Adipose tissue (tissue), 3 donors: Measurements from ENCODE around the gene HSPD1. TPM values are rescaled to one million over a fixed set of nuclear protein-coding genes. Genes with fewer than 3 reads are reported as not detected.
A peak's percentile ranks its signal among the peaks of the same experiment; 100 is the strongest.

Experiments
- H3K27ac ChIP-seq: one replicate; pipeline ENCODE4 v1.5.1; 2013; ENCODE audit warnings: low read depth, low read length
- WGBS, 3 donors: extraction: QIAGEN DNeasy Blood & Tissue Kit; methylation state at CpG; one replicate each; pipeline ENCODE4 v1.1.7; 2013; 5-methylcytosine and 5-hydroxymethylcytosine counted together
- polyA plus RNA-seq, 3 donors: library from polyadenylated mRNA; stranded (reverse); fragments of 200-250 nt; gene quantifications; one replicate each; pipeline ENCODE4 v1.2.3, GENCODE V29; 2013
- donor health status: healthy with polysubstance abuse.
- donor health status: Bipolar disorder and iron deficiency.
- donor health status: healthy.

Gene HSPD1
- polyA plus RNA-seq, result 100 to 1,000 TPM; 199 to 314 (median 237) TPM

DNA sequence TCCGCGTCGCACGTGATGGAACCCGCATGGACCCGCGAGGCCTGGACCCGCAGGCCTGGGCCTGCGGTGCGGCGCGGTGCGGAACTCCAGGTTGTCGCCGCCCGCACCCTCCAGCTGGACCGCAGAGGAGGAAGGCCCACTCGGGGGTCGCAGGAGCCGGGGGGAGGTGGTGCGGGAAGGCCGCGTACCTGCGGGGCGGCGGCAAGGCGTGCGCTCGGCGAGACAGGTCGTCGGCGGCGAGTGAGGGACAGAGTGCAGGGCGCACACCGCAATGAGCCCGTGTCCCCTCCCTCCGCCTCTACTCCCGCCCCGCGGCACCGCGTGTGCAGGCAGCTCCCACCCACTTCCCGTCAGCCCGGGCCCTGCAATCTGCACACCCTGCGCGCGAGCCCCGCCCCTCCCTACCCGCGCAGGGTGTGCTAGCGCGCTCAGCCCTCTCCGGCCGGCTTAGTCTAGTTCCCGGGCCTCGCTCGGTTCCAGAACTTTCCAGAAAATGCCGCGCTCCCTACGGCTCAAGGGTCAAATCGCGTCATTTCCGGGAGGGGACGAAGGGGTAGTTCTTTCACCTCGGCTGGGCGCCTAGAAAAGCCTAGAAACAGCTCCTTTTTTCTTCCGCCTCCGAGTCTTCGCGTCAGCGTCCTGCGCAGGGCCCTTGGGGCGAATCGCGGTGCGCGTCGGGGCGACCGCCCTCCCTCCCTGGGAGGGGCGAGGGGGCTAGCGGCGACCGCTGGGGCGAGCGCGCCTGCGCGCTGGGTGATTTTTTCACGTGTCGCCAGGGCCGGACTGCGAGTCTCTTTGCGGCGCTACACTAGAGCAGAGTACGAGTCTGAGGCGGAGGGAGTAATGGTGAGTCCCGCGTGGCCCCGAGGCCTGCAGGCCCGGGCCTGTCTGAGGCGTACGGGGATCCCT lies at the start of gene HSPD1, which contains the start of gene HSPE1:
Gene HSPD1 (minus strand): TSS at position 247 of the 909 bp plus-strand sequence. CDS start 992 bp downstream, outside the sequence.
Gene HSPE1 (plus strand): TSS at position 786 of the 909 bp plus-strand sequence. CDS start 58 bp downstream, at position 844.
- H3K27ac ChIP-seq, result peak within 1 kb of the TSS; percentile 76
- WGBS, 3 donors, result 0 to 1% (median 1%) methylated on average over 94 to 104 of the region's 104 CpGs

DNA sequence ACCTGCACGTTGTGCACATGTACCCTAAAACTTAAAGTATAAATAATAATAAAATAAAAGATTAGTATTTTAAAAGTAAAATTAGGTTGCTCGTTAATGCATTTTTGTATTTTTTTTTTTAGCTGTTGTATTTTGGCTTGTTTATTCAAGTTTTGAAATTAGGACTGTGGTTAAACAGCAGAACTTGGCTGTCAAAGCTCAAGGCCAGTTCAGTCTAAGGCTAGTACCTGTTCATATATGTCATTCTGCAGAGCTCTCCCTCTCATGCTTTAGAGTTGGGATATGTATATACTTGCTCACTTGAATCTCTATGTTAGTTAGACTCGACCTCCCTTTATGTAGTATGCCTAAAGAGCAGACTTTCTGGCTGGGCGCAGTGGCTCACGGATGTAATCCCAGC lies 48.9 kb upstream of the HSPD1 start:
- 91 to 94% (median 92%) methylated on average over 5 of the region's 5 CpGs for WGBS, 3 donors
- no peak overlapping the region for H3K27ac ChIP-seq

DNA sequence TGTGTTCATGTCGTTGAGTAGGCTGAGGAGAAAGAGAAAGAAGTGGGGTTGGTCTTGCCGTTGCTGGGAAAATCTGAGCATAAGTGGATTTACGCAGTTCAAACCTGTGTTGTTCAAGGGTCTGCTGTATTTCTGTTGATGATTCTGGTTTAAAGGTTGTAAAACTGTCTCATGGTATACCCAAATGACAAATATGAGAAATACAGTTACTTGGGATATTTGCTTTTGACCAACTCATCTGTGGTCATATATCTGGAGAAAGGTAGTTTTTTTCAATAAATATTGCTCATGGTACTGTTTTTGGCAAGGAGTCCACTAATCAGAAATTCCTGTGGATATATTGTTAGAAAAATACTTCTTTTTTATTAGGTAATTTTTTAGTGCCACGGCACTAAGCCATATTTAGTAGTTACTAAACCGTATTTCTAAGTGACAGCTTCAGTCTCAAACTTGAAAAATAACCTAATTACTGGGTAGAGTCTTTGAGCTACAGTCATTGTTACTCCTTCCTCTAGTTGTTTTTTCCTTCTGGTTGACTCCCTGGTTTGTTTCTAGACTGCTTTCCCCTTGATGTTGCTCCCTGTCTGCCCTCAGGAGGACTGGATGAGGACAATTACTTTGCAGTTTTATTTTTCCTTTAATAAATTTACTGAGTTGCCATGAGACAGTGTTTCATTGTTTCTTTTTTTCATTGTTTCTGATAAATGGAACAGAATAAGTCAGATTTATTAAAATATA lies 47.7 kb upstream of the HSPD1 start:
- no peak overlapping the region for H3K27ac ChIP-seq
- 83 to 87% (median 87%) methylated on average over 5 of the region's 5 CpGs for WGBS, 3 donors

DNA sequence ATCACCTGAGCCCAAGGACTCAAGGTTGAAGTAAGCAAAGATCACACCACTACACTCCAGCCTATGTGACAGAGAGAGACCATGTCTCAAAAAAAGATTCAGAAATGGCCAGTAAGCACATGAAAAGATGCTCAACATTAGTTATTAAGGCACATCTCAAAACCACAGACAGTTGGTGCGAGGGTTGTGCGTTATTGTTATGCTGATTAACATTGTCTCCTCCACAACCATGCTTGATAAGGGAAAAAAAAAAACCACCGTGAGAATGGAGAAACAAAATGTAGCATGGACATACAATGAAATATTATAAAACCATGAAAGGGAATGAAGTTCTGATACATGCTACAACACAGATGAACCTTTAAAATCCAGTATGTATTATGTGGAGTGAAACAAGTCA lies 43.6 kb upstream of the HSPD1 start:
- 90 to 97% (median 94%) methylated on average over 3 of the region's 3 CpGs for WGBS, 3 donors

DNA sequence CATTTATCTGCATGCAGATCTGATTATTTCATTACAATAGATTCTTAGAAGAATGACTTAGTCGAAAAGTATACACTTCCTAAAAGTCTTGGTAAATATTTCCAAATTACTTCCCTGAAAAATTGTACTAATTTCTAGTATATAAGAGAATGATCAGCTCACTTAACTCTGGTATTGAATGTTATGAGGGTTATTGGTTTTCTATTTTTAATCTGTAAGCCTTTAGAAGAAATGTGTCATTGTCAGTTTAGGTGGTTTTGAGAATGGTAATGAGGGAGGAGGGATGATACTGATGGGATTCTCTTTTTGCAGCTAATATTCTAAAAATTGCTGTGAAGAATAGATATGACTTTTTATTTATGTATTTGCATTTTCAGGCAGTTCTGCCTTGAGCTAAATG lies 40.1 kb upstream of the HSPD1 start:
- H3K27ac ChIP-seq, result no peak overlapping the region
- 73 to 87% (median 73%) methylated on average over 1 of the region's 1 CpG for WGBS, 3 donors

More for the DNA sequence above, 43.6 kb upstream of the HSPD1 start:
- H3K27ac ChIP-seq, result no peak overlapping the region

DNA sequence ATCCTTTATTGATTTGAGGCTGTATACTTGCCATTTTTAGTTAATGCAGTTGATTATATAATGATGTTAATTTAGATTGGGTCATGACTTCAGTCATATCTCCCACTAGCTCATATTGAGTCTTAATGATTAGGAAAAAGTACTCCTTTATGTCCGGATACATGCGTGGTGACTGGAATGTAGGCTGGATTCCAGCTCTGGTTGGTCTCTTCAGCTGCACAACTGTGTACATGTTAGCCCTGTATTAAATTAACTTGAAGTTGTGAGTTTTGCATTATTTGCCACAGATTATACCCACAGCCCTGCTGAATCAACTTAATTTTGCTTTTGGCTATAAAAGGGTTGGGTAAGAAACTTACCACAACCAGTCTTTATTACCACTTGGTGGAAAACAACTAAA lies 38.8 kb upstream of the HSPD1 start:
- WGBS, 3 donors, result 25 to 54% (median 38%) methylated on average over 2 of the region's 2 CpGs
- H3K27ac ChIP-seq, result no peak overlapping the region

DNA sequence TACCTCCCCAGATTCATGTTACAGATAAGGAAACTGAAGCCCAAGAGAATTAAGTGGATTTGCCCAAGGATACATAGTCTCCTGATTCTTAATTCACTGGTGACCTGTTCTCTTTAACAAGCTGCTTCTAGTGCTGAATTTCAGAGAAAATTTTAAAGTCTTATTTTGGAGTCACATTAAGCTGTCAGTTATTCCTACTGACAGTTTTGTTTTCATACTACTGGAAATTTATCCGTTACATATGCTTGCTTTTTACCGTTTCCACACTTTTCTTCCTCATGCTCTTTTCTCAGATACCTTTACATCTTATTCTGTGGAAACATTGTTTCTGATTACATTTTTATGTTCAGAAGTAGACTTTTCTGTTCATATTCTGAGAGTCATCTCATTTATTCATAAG lies 17.5 kb upstream of the HSPD1 start:
- WGBS, 3 donors, result 18 to 42% (median 36%) methylated on average over 2 of the region's 2 CpGs
- H3K27ac ChIP-seq, result no peak overlapping the region

DNA sequence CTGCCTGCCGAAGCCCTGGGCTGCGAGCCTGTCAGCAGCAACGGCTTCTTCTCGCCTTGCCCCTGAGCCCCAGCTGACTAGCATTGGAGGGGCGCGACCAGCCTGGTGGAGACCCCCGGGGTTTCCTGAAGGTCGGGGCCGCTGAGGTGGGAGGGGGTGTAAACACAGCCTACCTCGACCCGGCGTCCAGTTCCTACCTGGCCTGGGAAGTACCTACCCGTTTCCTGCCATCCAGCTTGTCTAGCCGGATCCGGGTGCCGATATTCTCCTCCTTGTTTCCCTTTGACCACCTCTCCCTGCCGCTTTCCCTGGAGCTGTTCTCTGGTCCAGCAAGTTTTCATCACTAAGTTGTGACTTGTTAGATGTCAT lies 16.7 kb upstream of the HSPD1 start:
- no peak overlapping the region for H3K27ac ChIP-seq
- 0% methylated on average over 16 to 17 of the region's 17 CpGs for WGBS, 3 donors

DNA sequence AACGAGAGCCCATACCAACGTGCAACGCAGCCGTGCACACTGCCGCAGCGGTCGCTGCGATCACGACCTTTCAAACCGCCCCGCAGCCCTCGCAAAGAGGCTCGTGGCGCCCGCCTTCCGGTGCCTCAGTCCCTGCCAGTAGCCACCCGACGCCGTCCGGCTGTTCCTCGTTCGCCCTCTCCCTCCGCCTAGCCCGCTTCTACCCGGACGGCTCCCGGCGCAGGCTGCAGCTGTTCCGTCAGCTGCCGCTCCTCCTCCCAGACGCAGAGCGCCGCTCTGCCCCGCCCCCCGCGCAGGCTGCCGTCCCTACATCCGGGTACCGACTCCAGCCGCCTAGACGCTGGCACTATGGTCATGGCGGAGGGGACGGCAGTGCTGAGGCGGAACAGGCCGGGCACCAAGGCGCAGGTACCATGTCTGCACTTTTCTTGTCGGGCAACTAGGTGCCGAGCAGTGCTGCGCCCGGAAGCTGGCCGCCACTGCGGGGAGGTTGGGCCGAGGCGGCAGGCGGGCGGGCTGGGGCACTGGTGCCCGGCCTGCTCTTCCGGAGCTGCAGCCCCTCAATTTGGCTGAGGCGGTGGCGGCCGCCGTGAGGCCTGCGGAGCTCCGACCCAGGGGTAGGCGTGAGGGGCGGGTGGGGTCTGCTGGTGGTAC lies 16.2 kb upstream of the HSPD1 start, which contains the start of gene MOB4:
Gene MOB4 (plus strand): TSS at position 328 of the 654 bp plus-strand sequence. CDS start 21 bp downstream, at position 349.
- H3K27ac ChIP-seq, result peak within 1 kb of the TSS; percentile 83
- 0 to 1% (median 0%) methylated on average over 66 of the region's 66 CpGs for WGBS, 3 donors

DNA sequence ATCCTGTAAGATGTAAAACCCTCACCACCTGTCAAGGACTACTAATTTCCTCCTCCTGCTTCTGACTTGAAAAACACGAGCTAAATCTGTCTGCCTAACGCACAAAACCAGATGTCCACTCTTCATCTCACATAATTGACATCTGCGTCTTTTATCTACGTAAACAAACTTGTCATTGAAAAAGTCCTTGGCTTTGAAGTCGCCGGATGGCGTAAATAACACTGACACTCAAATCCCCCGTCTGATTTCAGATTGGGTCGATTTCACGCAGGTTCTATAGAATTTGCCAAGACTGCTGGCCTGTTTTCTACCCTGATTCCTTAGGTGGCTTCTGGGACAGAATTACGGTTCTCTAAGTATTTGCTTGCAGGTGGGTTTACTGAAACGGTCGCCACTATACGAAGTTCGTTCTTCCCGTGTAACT lies 15.7 kb upstream of the HSPD1 start:
- H3K27ac ChIP-seq, result peak overlapping the region; percentile 83
- 0% methylated on average over 16 of the region's 16 CpGs for WGBS, 3 donors

DNA sequence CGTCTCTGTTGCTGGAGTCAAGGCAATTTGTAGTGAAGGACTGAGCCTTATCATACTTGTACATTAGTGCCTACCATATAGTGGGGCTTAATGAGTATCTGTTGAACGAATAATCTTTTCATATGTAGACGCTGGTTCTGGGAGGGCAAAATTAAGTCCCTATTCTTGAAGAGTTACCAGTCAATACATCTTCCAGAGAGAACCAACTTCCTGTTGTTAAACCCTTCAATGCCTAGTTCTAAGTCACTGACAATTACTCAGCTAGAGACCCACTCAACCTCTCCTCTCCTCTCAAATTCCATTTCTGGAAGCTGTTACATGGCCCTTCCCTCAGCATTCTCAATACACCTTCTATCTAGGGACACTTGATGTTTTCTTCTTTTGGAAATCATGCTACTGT lies 15.1 kb upstream of the HSPD1 start:
- no peak overlapping the region for H3K27ac ChIP-seq
- 59 to 68% (median 59%) methylated on average over 3 of the region's 3 CpGs for WGBS, 3 donors

DNA sequence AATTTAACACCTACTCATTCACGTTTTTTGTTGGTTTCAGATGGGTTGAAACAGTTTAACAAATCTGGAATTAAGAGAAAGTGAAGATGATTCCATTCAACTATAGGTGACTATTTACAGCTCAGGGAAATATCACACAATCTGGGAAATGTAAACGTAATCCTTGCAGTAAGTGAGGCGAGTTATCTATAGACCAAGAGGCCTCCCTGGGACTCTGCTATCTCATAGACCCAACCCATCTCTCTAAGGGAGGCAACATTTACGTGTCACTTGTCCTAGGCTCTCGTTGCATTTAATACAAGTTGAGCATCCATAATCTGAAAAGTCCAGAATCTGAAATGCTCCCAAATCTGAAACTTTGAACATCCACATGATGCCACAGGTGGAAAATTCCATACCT lies 14.3 kb upstream of the HSPD1 start:
- no peak overlapping the region for H3K27ac ChIP-seq
- WGBS, 3 donors, result 93 to 96% (median 94%) methylated on average over 5 of the region's 5 CpGs

DNA sequence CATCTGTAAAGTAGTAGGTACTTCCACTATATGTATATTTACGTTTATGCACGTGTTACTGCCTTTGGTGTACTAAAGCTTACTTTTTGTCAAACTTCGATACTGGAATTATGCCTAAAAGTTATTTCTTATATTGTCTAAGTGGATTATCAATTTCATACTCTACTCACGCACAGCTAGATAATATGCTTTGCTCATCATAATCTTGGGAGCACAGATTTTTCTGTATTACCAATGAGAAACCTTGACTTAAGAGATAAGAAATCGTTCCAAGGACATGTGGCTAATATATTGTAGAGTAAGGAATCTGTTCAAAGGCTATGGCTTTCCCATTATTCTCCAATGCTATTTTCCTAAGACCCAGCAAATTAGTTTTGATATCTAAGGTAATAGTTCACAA lies 7.0 kb upstream of the HSPD1 start:
- 70 to 95% (median 94%) methylated on average over 5 of the region's 5 CpGs for WGBS, 3 donors
- H3K27ac ChIP-seq, result no peak overlapping the region

DNA sequence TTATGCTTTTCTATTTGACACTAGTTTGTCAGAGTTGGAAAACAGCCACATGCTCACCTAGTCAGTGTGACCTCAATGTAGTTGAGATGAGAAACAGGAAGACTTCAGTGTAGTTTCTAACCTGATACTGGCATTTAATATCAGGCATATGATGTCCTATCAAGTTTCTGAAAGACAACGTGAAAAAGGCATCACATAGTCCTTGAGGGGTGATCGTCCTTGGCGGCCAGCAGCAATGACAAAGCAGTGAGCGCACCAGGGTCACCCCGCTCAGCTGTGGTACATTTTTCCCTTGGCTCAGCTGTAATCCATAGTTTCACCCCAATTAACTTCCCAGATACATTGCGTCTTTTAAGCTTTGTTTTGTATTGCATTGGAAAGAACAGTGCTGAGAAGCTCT lies 4.9 kb upstream of the HSPD1 start:
- WGBS, 3 donors, result 89 to 95% (median 94%) methylated on average over 6 of the region's 6 CpGs
- H3K27ac ChIP-seq, result no peak overlapping the region

DNA sequence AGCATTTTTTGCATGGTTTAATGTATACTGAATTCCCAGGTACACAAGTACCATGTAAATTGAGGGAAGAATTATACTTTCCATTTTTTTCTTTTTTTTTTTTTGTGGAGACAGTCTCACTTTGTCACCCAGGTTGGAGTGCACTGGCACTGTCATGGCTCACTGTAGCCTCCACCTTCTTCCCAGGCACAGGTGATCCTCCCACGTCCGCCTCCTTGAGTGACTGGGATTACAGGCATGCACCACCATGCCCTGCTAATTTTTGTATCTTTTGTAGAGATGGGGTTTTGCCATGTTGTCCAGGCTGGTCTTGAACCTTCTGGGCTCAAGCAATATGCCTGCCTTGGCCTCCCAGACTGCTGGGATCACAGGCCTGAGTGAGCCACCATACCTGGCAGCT lies 4.4 kb upstream of the HSPD1 start:
- WGBS, 3 donors, result 92 to 98% (median 95%) methylated on average over 2 of the region's 2 CpGs
- no peak overlapping the region for H3K27ac ChIP-seq

DNA sequence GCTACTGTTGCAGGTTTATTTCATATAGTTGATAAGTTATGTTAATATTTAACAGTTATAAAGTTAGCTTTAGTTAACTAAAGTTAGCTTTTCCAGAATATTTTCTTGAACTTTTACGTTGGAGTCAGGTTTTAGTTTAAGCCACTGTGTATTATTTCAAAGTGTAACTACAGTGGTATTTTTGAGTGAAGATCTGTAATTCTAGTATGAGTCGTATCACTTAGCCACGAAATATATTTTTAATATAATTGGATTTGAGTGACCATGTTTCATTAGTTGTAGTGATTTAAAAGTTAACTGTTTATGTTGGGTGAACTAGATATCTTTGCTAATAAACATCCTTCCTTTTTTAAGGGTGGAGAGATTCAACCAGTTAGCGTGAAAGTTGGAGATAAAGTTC lies 3.0 kb upstream of the HSPD1 start:
- 39 to 83% (median 76%) methylated on average over 4 of the region's 4 CpGs for WGBS, 3 donors
- no peak overlapping the region for H3K27ac ChIP-seq

DNA sequence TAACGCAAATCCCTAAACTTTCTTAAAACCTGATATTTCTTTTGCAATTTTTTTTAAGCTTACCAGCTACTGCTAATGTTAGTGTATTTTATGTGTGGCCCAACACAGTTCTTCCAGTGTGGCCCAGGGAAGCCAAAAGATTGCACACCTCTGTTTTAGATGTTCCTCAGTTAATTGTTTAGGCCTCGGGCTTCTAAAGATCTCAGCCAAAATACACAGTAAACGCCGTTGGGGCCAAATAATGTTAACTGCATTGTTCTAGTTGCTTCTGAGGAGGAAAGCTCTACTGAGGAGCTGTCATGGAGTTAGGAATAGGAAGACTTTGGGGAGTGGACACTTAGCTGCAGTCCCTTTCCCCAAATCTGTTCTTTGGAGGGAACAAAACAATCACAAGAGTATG lies 2.6 kb upstream of the HSPD1 start:
- WGBS, 3 donors, result 27 to 73% (median 61%) methylated on average over 4 of the region's 4 CpGs
- H3K27ac ChIP-seq, result no peak overlapping the region

DNA sequence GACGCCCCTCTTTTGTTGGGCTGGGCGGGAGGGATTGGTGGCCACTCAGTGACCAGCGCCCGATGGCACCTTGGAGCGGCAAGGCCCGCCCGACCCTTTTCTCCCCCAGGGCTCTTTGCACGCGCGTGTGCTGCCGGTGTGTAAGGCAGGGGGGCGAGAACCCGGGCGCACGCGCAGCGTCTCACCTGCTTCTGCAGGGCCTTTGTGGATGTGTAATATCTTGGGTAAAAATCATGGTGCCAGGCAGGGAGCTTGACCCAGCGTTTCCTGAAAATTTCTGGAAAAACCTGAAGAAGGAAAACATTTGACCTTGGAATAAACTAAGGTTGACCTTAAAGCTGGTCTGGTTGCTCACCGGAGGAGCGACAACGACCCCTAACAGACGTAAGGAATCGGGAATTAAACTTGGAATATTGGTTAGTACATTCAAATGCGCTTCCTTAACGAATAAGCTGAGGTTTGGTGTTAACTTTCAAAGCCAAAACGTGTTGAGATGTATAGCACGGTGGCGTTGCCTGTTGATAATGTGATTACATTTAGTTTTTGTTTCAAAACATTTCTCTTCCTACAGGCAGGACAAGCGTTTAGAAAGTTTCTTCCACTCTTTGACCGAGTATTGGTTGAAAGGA lies 977 bp upstream of the HSPD1 start:
- peak overlapping the region; percentile 57 for H3K27ac ChIP-seq
- WGBS, 3 donors, result 0 to 1% (median 1%) methylated on average over 29 to 30 of the region's 30 CpGs
